Measurements from ENCODE around the gene PDE6G. TPM values are rescaled to one million over a fixed set of nuclear protein-coding genes. Genes with fewer than 3 reads are reported as not detected.

PDE6G gene
- total and polyA plus RNA-seq, 2 of the 13 experiments (the other 11 are each of a cell fraction or from before 2014, with no cell fraction given), result 1.4 to 6.7 TPM

DNA sequence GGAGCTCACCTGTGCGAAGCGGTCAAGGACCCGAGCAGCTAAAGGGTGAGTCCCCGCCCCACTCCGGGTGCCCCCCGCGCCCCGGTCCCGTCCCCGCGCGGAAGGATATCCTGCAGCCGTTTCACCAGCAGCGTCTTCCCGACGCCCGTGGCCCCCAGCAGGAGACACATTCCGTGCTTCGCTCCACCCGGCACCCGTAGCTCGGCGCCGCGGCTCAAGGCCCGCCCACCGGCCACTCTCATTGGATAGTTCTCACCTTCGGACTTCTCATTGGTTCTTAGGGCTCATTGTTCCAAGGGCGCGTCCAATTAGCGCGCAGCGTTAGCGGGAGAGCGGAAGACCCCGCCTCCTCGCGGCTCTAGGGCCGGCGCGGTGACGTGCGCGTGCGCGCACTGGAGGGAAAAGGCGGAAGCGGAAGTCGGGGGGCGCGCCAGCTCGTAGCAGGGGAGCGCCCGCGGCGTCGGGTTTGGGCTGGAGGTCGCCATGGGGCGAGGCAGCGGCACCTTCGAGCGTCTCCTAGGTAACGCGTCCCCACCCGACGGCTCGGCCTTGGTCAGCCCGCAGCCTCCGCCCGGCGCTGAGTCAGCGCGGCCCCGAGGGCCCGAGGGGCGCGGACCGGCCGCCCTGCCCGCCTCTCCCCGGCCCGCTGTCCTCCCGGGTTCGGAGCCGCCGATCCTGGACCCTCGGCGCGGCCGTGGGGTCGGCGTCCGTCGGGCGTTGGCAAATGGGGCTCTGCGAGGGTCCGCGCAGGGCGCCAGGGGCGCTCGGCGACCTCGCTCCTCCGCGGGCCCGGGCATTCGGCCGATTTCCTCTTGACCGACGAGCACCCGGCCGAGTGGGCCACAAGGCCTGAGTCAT, 27.5 kb upstream of the PDE6G start, which contains the start of the genes ARL16 and HGS (continued):
- TF ChIP-seq, protein P1, sequence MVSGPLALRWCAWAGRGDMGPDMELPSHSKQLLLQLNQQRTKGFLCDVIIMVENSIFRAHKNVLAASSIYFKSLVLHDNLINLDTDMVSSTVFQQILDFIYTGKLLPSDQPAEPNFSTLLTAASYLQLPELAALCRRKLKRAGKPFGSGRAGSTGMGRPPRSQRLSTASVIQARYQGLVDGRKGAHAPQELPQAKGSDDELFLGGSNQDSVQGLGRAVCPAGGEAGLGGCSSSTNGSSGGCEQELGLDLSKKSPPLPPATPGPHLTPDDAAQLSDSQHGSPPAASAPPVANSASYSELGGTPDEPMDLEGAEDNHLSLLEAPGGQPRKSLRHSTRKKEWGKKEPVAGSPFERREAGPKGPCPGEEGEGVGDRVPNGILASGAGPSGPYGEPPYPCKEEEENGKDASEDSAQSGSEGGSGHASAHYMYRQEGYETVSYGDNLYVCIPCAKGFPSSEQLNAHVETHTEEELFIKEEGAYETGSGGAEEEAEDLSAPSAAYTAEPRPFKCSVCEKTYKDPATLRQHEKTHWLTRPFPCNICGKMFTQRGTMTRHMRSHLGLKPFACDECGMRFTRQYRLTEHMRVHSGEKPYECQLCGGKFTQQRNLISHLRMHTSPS (CRISPR knock-in tag; IDR thresholded peaks at IDR 0.05; ENCODE audit: low read depth), result no peak
- TF ChIP-seq EZH2 (conservative IDR thresholded peaks at IDR 0.05; ENCODE audit: low read depth, low read length) (no peak), SMARCC2 (IDR thresholded peaks at IDR 0.05) (no peak), MED1 (CRISPR knock-in tag; IDR thresholded peaks at IDR 0.05) (peak; percentile 38; the same call in 1 of the 2 replicates), ZNF577 (CRISPR knock-in tag; IDR thresholded peaks at IDR 0.05; ENCODE audit: borderline replicate concordance, low read depth) (no peak), HOXD1 (CRISPR knock-in tag; IDR thresholded peaks at IDR 0.05) (peak; percentile 60; the same call in 1 of the 2 replicates), ZNF615 (CRISPR knock-in tag; IDR thresholded peaks at IDR 0.05; ENCODE audit: borderline replicate concordance) (no peak), SMC3 (IDR thresholded peaks at IDR 0.05; ENCODE audit: low read length) (no peak), FOXO4 (CRISPR knock-in tag; conservative IDR thresholded peaks at IDR 0.05) (no peak), STAT5B (CRISPR knock-in tag; IDR thresholded peaks at IDR 0.05) (no peak), HNF4G (IDR thresholded peaks at IDR 0.05; ENCODE audit: borderline replicate concordance, low read depth, low read length) (peak; percentile 20; the same call in 1 of the 2 replicates), HNF4G (CRISPR knock-in tag; IDR thresholded peaks at IDR 0.05; ENCODE audit: borderline replicate concordance, low read depth) (0 out of 2 replicates have a peak, but pooled peaks have one; percentile 22), ZNF788 (CRISPR knock-in tag; IDR thresholded peaks at IDR 0.05; ENCODE audit: borderline replicate concordance) (no peak), ARID2 (CRISPR knock-in tag; IDR thresholded peaks at IDR 0.05; ENCODE audit: borderline replicate concordance) (no peak), ZNF749 (CRISPR knock-in tag; IDR thresholded peaks at IDR 0.05; ENCODE audit: borderline replicate concordance) (no peak), TOE1 (CRISPR knock-in tag; IDR thresholded peaks at IDR 0.05) (no peak), NONO (IDR thresholded peaks at IDR 0.05) (no peak), NONO (CRISPR knock-in tag; conservative IDR thresholded peaks at IDR 0.05) (peak; percentile 21; the same call in 1 of the 2 replicates), ZNF264 (CRISPR knock-in tag; IDR thresholded peaks at IDR 0.05) (no peak; the same call in 1 of the 2 replicates), ZFP82 (CRISPR knock-in tag; IDR thresholded peaks at IDR 0.05; ENCODE audit: borderline replicate concordance) (peak; percentile 86; the same call in 1 of the 2 replicates), ZNF225 (CRISPR knock-in tag; IDR thresholded peaks at IDR 0.05) (no peak; the same call in 1 of the 2 replicates), ZNF549 (CRISPR knock-in tag; IDR thresholded peaks at IDR 0.05) (0 out of 2 replicates have a peak, but pooled peaks have one; percentile 61), SNAI1 (CRISPR knock-in tag; IDR thresholded peaks at IDR 0.05; ENCODE audit: borderline replicate concordance) (no peak)
- TF ChIP-seq, protein P2, sequence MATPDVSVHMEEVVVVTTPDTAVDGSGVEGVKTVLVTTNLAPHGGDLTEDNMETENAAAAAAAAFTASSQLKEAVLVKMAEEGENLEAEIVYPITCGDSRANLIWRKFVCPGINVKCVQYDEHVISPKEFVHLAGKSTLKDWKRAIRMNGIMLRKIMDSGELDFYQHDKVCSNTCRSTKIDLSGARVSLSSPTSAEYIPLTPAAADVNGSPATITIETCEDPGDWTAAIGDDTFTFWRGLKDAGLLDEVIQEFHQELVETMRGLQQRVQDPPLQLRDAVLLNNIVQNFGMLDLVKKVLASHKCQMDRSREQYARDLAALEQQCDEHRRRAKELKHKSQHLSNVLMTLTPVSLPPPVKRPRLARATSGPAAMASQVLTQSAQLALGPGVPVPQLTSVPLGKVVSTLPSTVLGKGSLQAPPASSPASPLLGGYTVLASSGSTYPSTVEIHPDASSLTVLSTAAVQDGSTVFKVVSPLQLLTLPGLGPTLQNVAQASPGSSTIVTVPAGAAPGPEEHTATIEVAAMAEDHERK (CRISPR knock-in tag; IDR thresholded peaks at IDR 0.05; ENCODE audit: low read depth), result peak; percentile 92
- TF ChIP-seq, protein P3, sequence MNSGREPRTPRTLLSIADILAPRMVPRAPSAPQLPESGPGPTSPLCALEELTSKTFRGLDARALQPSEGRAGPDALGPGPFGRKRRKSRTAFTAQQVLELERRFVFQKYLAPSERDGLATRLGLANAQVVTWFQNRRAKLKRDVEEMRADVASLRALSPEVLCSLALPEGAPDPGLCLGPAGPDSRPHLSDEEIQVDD (CRISPR knock-in tag; IDR thresholded peaks at IDR 0.05; ENCODE audit: borderline replicate concordance), result no peak; the same call in 1 of the 2 replicates
